ENCODE results near the gene IGFBP2.

The IGFBP2 gene

GRCh38 chr2:216673609-216674008 lies 40.4 kb downstream of the IGFBP2 start:
- Histone ChIP-seq H3K27me3 (ENCODE audit: insufficient read depth, low read depth, severe bottlenecking) (no peaks in the 10 kb centered on the region), H3K4me3 (ENCODE audit: low read depth, low read length) (no peak overlapping the region), H3K9me3 (ENCODE audit: severe bottlenecking) (no peaks in the 10 kb centered on the region), H3K36me3 (no peaks in the 10 kb centered on the region), H3K27ac (no peak overlapping the region)
- DNase-seq: no peak
- TF ChIP-seq CTCF (IDR thresholded peaks at IDR 0.05; ENCODE audit: low read depth, low read length): no peak

DNA sequence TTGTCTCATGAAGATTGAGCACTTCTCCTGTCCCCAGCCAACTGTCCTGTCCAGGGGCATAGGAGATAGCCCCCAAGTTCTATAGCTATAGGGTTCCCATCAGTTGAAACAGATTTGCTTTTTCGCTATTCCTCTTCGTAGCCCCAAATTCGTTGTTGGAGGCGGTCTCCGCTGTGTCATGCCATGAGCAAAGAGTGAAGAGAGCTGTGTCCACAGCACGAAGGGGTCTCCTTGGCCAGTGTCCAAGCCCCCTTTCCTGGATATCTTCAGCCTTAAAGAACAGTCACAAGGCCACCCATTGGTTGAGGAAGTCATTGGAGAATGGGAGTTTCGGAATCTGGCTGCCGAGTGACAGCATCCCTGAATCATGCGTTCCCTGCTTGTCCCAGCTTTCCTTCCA lies 41.2 kb downstream of the IGFBP2 start:
- TF ChIP-seq CTCF (IDR thresholded peaks at IDR 0.05; ENCODE audit: low read depth, low read length): no peak
- no peak overlapping the region for H3K4me3 ChIP-seq (ENCODE audit: low read depth, low read length)
- H3K36me3 ChIP-seq: no peaks in the 10 kb centered on the region
- DNase-seq: no peak
- H3K9me3 ChIP-seq (ENCODE audit: severe bottlenecking): no peaks in the 10 kb centered on the region
- H3K27ac ChIP-seq: no peak overlapping the region
- no peaks in the 10 kb centered on the region for H3K27me3 ChIP-seq (ENCODE audit: insufficient read depth, low read depth, severe bottlenecking)

GRCh38 chr2:216676630-216677029 lies 43.4 kb downstream of the IGFBP2 start:
- TF ChIP-seq CTCF (IDR thresholded peaks at IDR 0.05; ENCODE audit: low read depth, low read length): no peak
- no peaks in the 10 kb centered on the region for H3K36me3 ChIP-seq
- no peak overlapping the region for H3K27ac ChIP-seq
- no peak overlapping the region for H3K4me3 ChIP-seq (ENCODE audit: low read depth, low read length)
- no peaks in the 10 kb centered on the region for H3K27me3 ChIP-seq (ENCODE audit: insufficient read depth, low read depth, severe bottlenecking)
- no peak for DNase-seq
- H3K9me3 ChIP-seq (ENCODE audit: severe bottlenecking): no peaks in the 10 kb centered on the region

DNA sequence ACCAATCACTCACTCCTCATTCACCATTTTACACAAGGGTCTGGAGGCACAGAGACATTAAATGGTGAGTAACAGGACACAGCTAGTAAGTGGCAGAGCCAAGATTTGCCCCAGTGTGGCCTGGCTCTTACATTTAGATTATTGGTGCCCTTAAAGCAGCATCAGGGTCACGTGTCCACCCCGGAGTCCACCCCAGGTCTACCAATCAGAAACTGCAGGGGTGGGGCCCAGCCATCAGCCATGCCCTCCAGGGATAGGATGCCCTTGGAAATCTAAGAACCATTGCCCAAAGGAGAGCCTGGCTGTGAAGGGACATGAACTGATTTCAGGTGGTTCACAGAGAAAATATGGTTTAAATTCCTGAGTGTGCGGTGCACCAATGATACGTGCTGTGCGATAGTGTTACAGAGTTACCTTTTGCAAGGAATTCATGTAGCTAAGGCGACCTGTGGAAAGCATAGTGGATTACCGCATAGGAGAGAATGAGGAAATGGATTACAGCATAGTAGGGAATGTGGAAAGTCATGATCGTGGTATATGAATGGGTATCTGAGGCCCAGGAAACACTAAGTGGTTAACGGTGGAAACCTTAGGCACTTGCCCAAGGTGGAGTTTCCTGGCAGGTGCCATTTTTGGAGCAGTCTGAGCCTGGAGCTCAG lies 44.3 kb downstream of the IGFBP2 start:
- Histone ChIP-seq H3K27ac (no peak overlapping the region), H3K9me3 (ENCODE audit: severe bottlenecking) (no peaks in the 10 kb centered on the region), H3K4me3 (ENCODE audit: low read depth, low read length) (no peak overlapping the region), H3K27me3 (ENCODE audit: insufficient read depth, low read depth, severe bottlenecking) (no peaks in the 10 kb centered on the region), H3K36me3 (no peaks in the 10 kb centered on the region; the same call in 1 of the 2 replicates)
- DNase-seq: no peak
- no peak for TF ChIP-seq CTCF (IDR thresholded peaks at IDR 0.05; ENCODE audit: low read depth, low read length)

DNA sequence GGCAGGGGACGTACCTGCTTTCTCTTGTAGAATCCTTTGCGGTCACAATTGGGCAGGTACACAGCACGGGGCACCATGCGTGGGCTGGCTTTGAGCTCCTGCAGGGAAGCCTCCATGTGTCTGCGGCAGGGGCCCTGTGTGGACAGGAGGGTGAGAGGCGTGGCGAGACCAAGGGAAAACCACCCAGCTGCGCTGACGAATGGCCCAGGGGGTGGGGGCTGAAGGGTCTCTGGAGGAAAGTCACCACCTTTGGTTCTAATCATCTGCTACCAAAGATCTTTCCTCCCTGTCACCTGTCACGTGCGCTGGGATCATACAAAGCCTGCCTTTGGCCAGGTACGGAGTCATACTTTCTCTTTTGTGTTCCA lies 44.9 kb downstream of the IGFBP2 start:
- Histone ChIP-seq H3K27me3 (ENCODE audit: insufficient read depth, low read depth, severe bottlenecking) (no peaks in the 10 kb centered on the region), H3K27ac (no peak overlapping the region), H3K36me3 (no peaks in the 10 kb centered on the region; the same call in 1 of the 2 replicates), H3K9me3 (ENCODE audit: severe bottlenecking) (no peaks in the 10 kb centered on the region), H3K4me3 (ENCODE audit: low read depth, low read length) (no peak overlapping the region)
- DNase-seq: no peak
- no peak for TF ChIP-seq CTCF (IDR thresholded peaks at IDR 0.05; ENCODE audit: low read depth, low read length)

Data from WERI-Rb-1 (cell line).